ENCODE measurements around the gene SPATA12.

SPATA12 gene

DNA sequence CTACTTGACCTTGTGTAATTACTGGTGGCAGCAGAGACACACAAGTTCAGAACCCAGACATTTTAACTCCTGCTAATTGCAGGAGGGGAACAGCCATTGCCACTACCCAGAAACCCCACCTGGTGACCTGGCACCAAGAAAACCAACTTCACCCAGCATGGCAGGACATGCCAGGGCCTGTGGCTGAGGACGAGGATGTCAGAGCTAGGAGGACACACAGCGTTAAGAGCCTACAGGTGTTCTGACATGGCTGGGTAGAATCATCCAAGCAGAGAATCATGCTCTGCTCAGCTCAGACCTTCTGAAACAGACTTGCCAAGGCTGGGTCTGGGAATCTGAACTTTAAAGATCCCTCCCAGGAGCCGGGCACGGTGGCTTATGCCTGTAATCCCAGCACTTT is 11.7 kb upstream of the SPATA12 start:
- DNase-seq (ENCODE audit: low read depth in 2 of 3, low spot score in 1 of 3) = no peak

DNA sequence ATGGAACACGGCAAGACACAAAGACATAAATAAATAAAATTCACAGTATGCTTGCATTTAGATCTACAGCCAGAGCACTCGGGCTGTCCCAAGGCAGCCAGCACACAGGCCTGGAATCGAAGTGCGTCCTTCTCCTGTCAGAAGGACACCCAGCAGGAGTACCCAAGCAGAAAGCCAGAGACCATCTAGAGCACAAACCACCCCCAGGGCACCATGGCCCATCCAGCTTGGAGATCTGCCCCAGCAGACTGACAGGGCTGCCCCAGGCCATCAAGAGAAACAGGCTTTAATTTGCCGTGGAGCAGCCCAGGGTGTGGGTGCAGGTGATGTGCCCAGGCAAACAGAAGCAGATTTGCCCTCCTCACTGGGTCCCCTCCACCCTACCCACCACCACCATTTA is 7.8 kb upstream of the SPATA12 start:
- DNase-seq (ENCODE audit: low read depth in 2 of 3, low spot score in 1 of 3) = no peak

DNA sequence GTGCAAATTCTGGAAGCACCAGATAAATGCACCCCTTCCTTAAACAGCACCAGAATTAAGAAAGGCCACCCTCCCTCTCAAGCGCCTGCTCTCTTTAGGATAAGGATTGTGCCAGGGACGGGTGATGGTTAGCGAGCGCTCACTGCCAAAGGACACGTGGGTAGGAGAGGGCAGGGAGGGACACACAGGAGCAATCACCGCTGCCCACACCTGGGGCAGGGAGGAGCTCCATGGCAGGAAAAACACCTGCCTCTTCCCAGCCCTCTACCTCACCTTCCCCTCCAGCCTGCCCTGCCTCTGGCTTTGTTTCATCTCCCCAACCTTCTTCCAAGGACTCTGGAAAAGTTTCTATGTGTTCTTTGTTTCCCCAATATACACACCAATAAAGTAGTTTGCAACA is 7.3 kb upstream of the SPATA12 start:
- no peak for DNase-seq (ENCODE audit: low read depth in 2 of 3, low spot score in 1 of 3)

DNA sequence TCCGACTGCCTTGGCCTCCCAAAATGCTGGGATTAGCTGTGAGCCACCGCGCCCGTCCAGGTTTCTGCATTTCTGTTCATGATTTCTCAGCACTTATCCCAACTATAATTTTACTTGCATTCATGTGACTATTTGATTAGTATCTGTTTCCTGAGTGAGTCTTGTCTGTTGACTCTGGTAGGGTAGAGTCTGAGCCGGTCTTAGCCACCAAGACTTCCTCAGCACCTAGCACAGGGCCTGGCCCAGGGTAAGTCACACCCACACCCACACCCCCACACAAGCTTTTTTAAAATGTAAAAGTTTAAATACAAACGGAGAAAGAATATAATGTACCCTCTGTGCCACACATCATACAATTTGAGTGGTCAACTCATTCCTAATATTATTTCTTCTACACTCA is 3.1 kb upstream of the SPATA12 start:
- DNase-seq (ENCODE audit: low read depth in 2 of 3, low spot score in 1 of 3) = no peak

DNA sequence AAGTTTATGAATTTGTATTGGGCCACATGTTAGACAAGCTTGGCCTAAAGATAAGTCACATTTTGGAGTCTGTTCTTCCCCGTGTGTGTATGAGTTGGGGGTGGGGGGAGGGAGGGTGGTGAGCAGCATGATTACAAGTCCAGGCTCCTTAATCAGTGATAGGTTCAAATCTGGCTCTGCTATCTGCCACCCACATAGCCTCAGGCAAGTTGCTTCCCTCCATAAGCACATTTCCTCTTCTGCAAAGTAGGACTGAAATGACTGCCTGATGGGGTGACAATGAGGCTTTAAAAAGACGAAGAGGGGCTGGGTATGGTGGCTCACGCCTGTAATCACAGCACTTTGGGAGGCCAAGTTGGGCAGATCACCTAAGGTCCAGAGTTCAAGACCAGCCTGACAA is 1.1 kb upstream of the SPATA12 start:
- no peak for DNase-seq (ENCODE audit: low read depth in 2 of 3, low spot score in 1 of 3)

DNA sequence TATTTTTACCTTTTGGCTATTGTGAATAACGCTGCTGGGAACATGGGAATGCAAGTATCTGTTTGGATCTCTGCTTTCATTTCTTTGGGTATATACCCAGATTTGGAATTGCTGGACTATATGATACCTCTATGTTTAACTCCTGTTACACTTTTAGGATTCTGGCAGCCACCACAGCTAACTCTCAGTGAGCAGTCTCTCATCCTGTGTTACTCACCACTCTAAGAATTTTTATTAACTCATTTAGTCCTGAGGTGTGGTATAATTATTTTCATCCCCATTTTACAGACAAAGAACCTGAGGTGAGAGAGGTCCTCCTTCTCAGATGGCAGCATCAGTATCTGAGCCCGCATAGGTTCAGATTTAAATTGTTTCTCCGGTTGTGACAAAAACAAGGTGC is 1.1 kb downstream of the SPATA12 start:
- no peak for DNase-seq (ENCODE audit: low read depth in 2 of 3, low spot score in 1 of 3)

DNA sequence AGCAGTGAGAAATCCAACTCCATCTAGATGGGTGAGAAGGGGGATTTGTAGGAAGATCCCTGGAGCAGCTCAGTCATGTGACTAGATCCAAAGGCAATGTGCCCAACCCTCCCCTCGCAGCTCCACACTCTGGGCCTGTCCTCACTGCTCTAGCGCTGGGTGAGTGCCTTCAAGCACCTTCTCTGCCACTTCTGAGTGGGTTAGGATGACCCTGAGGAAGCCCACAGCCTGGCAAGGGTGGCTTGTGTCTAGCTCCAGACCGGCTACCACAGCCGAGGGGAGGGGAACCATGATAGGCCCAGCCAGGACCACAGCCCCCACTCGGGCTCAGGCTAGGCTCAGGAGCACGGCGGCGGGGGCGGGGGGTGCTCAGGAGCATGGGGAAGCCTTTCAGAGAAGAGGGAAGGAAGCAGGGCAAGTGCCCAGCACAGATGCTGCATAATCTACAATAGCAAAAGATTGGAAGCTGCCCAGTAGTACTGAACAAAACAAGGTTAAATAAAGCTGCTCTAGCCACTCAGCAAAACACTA is 1.7 kb downstream of the SPATA12 start:
- DNase-seq (ENCODE audit: low read depth in 2 of 3, low spot score in 1 of 3) = no peak

DNA sequence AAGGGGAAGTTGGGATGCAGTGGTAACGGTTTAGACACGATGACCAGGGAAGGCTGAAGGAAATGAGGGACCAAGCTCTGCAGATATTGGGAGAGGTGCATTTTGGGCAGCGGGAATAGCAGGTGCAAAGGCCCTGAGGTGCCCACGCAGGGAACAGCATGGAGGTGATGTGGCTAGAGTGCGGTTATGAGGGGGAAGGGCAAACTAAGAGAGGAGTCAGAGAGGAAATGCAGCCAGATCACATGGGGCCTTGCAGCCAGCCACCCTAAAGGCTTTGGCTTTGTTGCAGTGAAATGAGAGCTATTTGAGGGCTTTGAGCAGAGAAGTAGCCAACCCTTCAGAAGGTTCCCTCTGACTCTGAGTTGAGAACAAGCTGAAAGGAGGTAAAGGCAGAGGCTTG is 2.6 kb downstream of the SPATA12 start:
- no peak for DNase-seq (ENCODE audit: low read depth in 2 of 3, low spot score in 1 of 3)

DNA sequence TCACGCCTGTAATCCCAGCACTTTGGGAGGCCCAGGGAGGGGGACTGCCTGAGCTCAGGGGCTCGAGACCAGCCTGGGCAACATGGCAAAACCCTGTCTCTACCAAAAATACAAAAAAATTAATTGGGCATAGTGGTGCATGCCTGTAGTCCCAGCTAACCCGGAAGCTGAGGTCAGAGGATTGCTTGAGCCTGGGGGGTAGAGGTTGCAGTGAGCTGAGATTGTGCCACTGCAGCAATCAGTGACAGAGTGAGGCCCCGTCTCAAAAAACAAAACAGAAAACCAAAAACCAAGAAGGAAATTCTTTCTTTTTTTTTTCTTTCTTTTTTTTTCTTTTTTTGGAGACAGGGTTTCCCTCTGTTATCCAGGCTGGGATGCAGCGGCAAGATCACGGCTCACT is 3.5 kb downstream of the SPATA12 start:
- no peak for DNase-seq (ENCODE audit: low read depth in 2 of 3, low spot score in 1 of 3)

DNA sequence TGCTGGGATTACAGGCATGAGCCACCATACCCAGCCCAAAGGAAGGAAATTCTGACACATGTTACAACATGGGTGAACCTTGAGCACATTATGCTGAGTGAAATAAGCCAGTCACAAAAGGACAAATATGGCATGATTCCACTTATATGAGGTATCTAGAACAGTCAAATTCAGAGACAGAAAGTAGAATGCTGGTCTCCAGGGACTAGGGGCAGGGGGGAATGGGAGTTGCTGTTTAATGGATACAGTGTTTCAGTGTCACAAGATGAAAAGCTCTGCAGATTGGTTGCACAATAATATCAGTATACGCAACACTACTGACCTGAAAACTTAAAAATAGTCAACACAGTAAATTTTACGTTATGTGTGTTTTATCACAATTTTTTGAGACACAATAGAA is 4.1 kb downstream of the SPATA12 start:
- DNase-seq (ENCODE audit: low read depth in 2 of 3, low spot score in 1 of 3) = no peak

DNA sequence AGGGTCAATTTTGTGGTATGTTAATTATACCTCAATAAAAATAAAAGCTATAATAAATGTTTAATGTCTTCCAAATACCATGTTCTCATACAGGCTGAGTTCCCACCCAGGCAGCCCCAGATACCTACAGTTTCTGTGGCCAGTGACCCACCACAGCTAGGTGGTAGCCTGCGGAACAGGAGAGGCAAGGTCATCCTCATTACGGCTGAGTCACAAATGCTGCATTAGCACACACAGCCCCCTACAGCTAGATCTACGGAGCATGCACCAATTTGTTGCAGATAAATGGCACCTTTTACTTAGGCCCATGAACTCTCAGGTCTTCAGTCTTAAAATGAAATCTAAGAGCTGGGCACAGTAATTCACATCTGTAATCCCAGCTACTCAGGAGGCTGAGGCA is 5.1 kb downstream of the SPATA12 start:
- DNase-seq (ENCODE audit: low read depth in 2 of 3, low spot score in 1 of 3) = no peak

DNA sequence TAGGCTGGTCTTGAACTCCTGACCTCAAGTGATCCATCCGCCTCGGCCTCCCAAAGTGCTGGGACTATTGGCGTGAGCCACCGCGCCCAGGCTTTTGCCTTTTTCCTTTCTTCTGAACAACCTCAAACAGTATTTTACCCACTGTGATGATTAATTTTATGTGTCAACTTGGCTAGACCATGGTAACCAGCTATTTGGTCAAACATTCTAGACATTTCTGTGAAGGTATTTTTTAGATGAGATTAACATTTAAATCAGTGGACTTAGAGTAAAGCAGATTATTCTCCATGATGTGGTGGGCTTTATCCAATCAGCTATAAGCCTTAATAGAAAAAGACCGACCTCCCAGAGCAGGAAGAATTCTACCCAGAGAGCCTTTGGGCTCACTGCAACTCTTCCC is 6.0 kb downstream of the SPATA12 start:
- no peak for DNase-seq (ENCODE audit: low read depth in 2 of 3, low spot score in 1 of 3)

DNA sequence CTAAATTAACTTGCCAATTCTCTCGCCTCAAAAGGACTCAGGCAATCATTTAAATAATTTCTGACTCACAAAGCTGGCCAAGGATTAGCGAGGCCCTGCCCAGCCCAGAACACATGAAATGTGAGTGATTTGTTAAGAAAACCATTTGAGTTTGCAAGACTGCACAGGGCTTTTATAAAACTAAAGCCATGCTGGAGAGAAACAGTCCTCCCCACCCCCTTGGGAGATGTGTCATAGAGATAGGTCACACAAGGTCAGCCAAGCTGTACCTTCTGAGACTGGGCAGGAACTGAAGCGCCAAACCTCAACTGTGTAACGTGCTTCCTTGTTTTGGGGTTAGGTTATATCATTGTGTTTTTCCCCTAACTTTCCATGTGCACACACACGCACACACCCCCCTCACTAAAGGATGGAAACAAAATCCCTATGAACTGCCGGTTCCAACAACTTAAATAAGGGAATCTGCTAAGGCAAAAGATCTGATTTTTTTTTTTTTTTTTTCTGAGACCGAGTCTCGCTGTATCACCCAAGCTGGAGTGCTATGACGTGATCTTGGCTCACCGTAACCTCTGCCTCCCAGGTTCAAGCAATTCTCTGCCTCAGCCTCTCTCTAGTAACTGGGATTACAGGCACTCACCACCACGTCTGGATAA is 8.1 kb downstream of the SPATA12 start:
- DNase-seq (ENCODE audit: low read depth in 2 of 3, low spot score in 1 of 3) = no peak

DNA sequence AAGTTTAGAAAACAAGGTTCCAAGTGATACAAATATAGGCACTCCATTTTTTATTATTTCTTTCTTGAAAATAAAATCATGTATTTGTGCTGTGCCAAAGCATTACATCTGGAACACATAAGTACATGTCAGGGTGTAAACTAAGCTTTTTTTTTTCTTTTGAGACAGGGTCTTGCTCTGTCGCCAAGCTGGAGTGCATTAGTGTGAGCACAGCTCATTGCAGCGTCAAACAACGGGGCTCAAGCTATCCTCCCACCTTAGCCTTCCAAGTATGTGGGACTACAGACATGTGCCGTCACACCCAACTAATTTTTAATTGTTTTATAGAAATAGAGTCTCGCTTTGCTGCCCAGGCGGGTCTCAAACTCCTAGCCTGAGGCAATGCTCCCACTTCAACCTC is 9.0 kb downstream of the SPATA12 start:
- no peak for DNase-seq (ENCODE audit: low read depth in 2 of 3, low spot score in 1 of 3)

DNA sequence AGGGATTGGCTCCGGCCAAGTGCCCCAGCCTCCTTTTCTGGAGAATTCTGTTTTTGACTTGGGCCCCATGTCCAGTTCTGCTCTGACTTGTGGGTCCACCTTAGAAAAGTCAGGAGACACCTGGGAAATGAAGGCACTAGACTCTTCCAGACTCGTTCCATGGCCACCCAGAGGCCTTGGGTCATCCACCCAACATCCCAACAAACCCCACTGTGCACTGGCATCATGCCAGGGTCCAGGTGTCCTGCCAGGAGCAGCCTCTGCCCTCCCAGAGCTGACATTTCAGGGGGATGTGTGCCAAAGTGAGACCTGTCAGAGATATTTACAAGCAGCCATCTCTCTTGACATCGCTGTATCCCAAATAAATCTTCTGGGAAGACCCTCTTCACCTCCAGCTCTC is 13.2 kb downstream of the SPATA12 start:
- no peak for DNase-seq (ENCODE audit: low read depth in 2 of 3, low spot score in 1 of 3)

DNA sequence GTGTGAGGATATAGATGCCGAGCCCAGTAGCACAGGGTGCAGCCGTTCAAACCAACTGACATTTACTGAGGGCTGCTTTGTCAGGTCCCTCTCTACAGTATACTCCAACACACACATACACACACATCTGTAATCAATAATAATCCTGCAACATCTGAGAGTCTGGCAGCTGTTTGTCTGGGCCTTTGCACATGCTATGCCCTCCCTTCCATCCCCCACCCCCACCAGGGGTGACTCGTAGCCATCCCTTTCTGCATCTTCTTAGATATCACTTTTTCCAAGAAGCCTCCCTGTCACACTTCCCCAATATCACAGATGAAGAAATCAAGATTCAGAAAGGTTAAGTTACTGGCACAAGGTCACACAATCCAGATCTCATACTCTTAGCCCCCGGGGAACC is 13.7 kb downstream of the SPATA12 start:
- no peak for DNase-seq (ENCODE audit: low read depth in 2 of 3, low spot score in 1 of 3)

DNA sequence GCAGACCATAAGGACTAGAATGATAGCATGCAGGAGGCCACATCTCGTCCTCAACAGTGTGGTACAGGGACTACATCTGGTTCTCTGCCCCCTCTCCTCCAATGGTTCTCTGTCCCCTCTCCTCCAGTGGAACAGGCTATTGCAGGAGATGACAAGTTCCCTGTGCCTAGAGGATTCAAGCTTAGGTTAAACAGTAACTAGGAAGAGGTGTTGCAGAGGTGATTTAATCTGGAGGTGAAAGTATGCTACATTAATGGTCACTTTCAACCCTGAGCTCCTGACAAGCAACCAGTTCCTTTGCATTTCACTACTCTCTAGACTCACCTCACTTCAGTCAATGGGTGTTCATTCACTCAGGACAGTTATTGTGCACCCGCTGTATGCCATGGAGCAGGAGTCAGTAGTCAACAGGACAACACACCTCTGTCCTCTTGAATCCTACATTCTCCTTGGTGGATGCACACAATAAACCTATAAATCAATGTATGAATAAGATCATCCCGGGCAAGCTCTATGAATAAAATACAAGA is 16.0 kb downstream of the SPATA12 start:
- no peak for DNase-seq (ENCODE audit: low read depth in 2 of 3, low spot score in 1 of 3)

DNA sequence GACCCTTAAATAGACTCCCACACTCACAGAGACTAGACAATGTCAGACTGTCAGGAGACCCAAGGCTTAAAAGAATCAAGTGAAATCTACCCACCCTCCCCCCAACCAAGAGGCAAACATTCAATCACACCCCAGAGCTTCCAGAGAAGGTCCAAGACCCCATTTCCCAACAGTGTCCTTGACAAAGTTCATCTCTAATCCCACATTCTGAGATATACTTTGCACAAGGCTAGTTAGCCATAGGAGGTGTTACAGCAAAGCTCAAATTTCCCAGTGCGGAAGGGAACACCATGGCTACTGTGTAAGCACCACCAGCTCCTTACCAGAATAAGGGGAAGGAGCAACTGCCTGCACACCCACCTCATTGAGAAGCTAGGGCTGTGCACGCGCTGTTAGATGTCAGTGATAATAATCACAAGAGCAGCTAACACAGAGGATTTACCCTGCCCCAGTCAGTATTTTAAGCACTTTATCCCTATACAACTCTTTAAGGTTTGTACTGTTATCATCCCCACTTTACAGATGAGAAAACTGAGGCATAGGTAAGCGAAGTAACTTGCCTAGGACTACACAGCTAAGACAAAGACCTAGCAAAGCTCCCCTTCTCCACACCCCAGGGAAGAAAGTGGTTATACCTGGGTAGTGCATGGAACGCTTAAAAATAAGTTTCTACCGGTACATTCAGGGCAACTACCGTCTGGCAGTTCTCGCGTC is 17.3 kb downstream of the SPATA12 start:
- no peak for DNase-seq (ENCODE audit: low read depth in 2 of 3, low spot score in 1 of 3)

DNA sequence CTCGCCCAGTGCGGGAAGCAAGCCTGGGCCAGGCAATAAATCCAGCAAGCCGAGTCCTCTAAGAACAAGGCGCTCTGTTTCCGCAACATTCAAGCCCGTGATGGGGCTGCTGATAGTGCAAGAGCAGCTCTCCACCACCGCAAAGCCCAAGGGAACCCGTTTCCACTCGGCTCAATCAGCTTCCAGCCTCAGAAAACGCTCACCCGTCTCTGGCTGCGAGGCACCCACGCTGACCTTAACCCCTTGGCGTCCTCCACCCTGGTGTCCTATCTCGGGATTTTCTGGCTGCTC is 17.8 kb downstream of the SPATA12 start:
- DNase-seq (ENCODE audit: low read depth in 2 of 3, low spot score in 1 of 3) = peak in 2 of 3 donors; percentile 5 to 9

DNA sequence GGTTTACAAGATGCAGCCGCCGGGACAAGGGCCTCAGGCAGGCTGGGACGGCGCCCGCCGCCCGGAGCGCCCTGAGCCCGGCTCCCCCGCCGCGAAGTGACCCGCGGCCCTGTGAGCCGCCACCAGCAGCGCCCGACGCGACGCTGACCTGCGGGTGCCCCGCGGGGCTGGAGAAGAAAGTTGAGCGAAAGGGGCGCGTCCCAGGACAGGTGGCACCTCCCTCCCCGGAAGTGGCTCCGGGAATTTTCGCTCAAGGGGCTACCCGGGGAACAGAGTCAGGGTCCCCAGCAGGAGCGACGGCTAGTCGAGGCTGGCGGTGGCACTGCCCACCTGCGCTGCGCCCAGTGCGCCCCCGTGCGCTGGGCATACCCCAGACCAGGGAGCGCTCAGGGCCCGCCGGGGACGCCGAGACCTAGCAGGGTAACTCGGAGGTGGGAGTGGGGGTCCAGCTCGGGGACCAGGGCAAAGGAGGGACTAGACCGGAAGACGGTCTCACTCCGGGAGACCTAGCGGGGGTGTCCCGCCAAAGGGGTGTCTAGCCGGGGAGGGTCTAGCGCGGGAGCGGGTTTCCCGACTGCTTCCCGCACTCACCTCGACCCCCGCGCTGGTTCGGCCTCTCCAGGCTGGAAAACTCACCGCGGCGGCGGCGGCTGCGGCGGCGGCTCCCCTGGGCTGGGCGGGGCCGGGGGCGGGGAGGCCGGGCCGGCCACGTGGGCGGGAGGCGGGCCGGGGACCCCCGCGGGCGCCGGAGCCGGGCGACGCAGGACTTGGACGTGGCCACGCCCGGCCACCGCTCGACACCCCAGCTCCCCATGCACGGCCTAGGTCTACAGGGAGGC is 18.4 kb downstream of the SPATA12 start:
- DNase-seq (ENCODE audit: low read depth in 2 of 3, low spot score in 1 of 3) = no peak

DNA sequence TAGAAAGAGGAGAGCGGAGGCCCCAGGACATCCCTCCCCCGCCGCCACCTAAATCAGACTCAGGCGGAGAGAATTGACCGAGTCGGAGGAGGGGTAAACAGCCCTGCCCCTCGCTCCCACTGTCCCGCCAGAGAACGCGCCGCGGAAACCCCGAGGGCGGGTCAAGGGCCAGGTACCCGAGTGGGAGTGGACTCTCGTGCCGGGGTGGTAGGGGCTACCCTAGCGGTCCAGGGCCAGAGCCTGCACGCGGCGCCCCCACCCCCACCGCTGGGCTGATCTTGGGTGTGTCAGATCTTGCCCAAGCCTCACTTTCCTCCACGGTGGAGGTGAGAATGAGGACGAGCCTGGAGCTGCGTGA is 19.0 kb downstream of the SPATA12 start:
- no peak for DNase-seq (ENCODE audit: low read depth in 2 of 3, low spot score in 1 of 3)

DNA sequence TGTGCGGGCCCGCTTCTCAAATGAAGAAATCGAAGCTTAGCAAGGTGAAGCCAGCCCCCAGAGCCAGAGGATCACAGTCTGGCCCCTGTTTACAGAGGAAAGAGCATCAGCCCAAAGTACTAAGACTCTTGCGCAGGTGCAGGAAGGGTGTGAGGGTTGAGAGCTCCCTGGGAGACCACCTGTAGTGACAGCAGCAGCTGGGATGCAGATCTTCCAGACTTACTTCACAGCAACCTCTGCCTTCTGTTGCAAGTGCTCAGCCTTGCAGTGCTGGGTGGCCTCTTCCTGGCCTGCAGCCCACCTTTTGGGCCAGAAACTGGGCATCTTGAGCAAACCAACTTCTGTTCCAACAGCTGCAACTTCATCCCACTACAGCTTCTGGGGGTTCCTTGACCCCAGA is 19.7 kb downstream of the SPATA12 start:
- no peak for DNase-seq (ENCODE audit: low read depth in 2 of 3, low spot score in 1 of 3)
